ENCODE measurements around the gene NKD2.

NKD2 gene

DNA sequence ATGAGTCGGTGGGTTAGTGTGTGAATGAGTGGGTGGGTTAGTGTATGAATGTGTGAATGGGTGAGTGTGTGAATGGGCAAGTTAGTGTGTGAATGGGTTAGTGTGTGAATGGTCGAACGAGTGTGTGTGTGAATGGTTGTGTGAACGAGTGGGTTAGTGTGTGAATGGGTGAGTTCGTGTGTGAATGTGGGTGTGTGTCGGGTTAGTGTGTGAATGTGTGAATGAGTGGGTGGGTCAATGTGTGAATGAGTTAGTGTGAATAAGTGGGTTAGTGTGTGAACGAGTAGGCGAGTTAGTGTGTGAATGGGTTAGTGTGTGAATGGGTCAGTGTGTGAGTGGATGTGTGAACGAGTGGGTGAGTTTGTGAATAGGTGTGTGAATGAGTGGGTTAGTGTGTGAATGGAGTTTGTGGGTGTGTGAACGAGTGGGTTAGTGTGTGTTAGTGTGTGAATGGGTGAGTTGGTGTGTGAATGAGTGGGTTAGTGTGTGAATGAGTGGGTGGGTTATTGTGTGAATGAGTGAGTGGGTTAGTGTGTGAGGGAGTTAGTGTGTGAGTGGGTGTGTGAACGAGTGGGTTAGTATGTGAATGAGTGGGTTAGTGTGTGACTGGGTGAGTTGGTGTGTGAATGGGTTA is 38.8 kb downstream of the NKD2 start:
- DNase-seq, result no peak

DNA sequence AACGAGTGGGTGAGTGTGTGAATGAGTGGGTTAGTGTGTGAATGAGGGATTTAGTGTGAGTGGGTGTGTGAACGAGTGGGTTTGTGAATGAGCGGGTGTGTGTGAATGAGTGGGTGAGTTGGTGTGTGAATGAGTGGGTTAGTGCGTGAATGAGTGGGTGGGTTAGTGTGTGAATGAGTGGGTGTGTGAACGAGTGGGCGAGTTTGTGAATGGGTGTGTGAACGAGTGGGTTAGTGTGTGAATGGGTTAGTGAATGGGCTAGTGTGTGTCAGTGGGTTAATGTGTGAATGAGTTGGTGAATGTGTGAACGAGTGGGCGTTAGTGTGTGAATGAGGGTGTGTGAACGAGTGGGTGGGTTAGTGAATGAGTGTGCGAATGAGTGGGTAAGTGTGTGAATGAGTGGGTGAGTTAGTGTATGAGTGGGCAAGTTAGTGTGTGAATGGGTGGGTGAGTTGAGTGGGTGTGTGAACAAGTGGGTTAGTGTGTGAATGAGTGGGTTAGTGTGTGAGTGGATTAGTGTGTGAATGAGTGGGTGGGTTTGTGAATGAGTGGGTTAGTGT is 39.6 kb downstream of the NKD2 start:
- DNase-seq, result no peak

- no peak for DNase-seq
These were observed 40.5 kb downstream of the NKD2 start for GRCh38 chr5:1048861-1049838.

GRCh38 chr5:1050423-1051365 is 42.1 kb downstream of the NKD2 start:
- DNase-seq, result no peak

DNA sequence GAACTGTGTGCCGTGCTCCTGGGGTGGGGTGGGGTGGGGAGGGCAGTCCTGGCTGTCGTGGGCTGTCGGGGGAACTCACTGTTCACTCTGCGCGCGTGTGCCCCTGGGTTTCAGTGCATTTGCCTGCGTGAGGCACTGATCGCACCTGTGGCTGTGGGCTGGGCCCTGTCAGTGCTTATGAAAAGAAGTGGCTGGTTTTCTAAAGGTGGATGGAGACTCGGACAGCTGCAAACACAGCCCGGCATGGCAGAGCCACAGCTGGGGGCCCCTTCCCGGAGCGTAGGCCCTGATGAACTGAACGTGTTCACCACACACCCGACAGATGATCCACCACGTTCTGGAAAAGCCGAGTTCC is 42.7 kb downstream of the NKD2 start:
- DNase-seq, result no peak

DNA sequence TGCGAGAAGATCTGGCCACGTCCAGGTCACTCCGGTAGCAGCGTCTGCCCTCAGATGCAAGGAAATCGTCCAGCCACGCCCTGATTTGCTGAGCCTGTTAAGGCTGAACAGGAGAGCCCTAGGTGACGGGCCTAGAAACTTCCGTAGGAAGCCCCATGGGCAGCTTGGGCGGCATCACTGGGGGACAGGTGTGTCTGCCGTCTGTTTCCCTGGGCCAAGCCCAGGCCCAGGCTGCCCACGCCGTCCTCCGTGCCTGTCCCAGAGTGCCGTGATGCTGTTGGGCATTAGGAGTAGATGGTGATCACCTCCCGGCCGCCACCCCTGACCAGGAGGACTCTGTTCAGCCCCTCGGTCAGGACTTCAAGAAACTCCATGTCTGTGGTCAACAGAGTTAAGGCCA is 43.5 kb downstream of the NKD2 start:
- DNase-seq, result no peak

GRCh38 chr5:1052641-1053390 is 44.2 kb downstream of the NKD2 start:
- DNase-seq, result no peak

- DNase-seq, result no peak
These were observed 44.9 kb downstream of the NKD2 start for GRCh38 chr5:1053391-1054017.

GRCh38 chr5:1054018-1054798 is 45.6 kb downstream of the NKD2 start:
- no peak for DNase-seq

DNA sequence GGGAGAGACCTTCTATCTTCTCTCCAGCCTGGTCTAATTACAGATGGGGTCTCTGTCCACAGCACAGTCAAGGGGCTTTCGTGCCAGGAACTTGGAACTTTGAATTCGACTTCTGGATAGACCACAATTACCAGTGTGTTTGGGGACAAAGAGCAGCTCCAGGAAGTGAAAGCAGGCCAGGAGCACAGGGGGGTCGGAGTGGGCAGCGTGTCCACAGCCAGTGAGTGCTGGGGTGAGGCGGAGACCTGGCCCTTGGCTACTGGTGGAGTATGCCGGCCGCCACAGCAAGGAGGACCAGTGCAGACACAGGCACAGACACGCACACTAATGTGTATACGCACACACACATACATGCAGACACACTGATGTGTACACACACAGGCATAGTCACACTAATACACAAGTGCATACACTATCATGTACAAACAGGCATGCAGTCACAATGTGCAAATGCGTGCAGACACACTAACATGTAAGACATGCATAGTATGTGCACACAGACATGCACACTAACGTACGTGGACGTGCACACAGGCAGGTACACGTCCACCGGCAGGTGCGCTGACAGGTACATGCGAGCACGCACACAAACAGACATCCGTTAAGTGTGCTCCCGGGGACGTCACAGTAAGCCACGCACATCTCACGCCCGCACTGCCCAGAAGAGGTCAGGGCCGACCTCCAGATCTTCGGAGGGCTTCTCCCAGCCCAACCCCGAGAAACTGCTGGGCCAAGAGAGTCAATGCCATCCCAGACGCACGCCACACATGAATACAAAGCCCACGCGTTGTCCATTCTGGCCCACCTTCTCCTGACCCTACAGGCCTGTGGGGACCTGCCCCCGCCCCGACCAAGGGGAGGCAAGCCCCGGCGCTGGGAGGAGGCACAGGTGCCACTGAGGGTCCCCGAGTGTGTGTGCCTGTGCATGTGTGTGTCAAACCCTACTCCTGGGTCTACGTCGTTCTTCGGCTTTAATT is 46.5 kb downstream of the NKD2 start:
- DNase-seq, result no peak

DNA sequence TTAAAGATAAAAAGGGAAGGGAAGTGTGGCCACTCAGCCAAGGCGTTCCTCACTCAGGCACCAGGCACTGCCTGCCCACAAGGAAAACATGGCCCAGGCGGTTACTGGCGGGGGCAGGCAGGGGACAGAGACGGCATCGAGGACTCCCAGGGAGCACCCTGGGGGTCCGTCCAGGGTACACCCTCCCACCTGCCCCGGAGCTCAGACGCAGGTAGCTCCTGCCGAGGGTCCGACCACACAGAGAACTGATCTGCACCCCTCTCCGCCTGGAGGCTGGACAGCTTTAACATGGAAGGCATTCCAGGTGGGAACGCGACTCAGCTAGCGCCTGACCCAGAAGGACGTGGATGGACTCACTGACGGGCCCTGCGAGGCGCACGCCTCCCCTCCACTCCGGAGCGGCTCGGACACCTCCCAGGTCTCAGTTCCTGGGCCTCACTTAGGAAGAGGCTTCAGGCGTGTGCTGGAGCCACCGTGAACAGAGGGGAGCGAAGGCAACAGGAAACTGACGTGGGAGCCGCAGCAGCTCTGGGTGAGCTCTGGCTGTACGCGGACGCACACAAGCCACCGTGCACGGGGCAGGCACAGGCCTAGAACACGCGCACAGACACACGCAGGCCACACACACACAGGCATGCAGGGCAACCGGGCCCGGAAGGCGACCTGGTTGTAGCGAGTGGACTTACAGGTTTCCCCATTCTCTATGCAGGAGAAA is 47.5 kb downstream of the NKD2 start:
- no peak for DNase-seq

- DNase-seq, result no peak
These were observed 48.2 kb downstream of the NKD2 start for GRCh38 chr5:1056611-1057484.

DNA sequence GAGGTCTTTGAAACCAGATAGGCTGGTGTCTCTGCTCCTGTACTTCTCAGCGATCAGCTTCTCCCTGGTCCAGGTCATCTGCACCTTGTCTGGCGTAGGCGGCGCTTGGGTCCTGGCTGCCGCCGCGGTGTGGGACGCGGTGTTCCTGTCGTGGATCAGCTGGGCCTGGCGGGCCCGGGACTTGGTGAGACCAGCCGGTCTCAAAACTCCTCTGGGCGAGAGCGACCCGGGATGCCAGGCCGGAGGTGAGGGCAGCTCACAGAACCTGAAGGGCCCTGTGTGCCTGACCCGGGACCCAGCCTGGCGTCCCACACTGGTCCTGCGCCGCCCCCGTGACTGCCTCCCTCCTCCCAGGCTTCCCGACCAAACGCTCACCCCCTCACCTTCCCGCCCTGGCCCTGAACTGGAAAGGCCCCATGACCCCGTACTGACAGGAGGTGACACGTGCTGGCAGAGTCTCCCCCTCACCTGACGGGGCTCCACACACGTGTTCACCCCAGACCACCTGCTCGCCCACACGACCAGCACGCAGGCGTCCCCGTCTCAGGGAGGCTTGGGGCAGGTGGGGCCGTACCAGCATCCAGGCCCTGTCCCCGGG is 49.0 kb downstream of the NKD2 start:
- DNase-seq, result no peak

- DNase-seq, result no peak
These were observed 49.7 kb downstream of the NKD2 start for GRCh38 chr5:1058083-1058945.

DNA sequence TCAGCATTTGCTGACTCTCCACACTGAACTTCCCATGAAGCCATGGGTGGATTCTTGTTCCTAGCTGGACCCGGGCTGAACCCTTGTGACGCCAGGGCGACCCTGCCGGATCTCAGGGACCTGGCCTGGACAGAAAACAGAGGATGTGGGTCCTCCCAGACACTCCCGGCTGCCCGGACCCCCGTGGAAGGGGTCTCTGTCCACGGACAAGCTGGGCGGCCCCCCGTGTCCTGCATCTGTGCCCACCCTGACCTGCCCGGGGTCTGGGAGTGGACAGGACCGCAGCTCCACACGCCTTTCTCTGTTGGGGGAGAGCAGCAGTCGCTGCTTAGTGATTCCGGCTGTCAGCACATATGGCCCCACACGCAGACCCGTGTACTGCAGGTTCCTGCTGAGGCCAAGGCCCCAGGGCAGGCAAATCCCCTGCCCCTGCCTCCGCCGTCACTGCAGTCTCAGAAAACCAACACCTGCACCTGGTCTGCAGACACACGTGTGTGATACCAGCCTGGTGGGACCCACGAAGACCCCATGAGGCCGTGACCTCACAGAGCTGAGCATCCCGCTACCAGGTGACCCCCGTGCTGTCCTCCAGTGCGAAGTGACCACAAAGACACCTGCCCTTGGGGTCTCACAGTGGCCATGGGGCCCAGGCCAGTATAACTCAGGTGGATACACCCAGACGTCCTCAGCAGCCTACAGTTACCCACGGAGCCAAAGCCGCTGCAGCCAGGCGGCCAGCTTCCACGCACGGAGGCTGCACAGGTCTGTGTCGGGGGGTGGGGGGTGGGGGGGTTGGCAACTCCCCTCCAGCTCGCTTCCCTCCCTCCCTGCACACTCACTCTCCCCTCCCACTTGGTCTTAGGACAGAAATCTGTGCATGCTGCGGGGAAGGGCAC is 50.6 kb downstream of the NKD2 start:
- no peak for DNase-seq
